K562 (cell line): ENCODE measurements around the gene ASCC1.

ENCODE experiments used
- DPF2 ChIP-seq: fragments of 450-650 bp; IDR thresholded peaks from 2 replicates; pipeline ENCODE4 v1.6.1; 2016
- MIER1 ChIP-seq: fragments of 450-650 bp; IDR thresholded peaks from 2 replicates; pipeline ENCODE4 v1.6.1; 2016; ENCODE audit warnings: antibody characterized with exemption, mild to moderate bottlenecking, low read depth
- POLR2A ChIP-seq: fragments of 450-650 bp; conservative IDR thresholded peaks from 2 replicates; pipeline ENCODE4 v1.6.1; 2016
- RAD21 ChIP-seq, 2 experiments: fragments of 250-450 bp in 1 of 2; fragments of 450-650 bp in 1 of 2; sonication (Bioruptor Pico) in 1 of 2; formaldehyde crosslinking in 1 of 2; IDR thresholded peaks in 1 of 2; conservative IDR thresholded peaks in 1 of 2; 2 replicates each; pipeline versions ENCODE4 v1.4.0 to v1.8.0; 2020 to 2022; ENCODE audit warnings: mild to moderate bottlenecking in 2 of 2, moderate library complexity in 1 of 2
- SP1 ChIP-seq: sonication (generic); formaldehyde crosslinking; IDR thresholded peaks from 2 replicates; pipeline ENCODE4 v1.8.1; 2022; ENCODE audit warnings: mild to moderate bottlenecking, missing genetic modification reagents
- SP2 ChIP-seq: IDR thresholded peaks from 2 replicates; pipeline ENCODE4 v1.6.1; 2011; ENCODE audit warnings: mild to moderate bottlenecking, low read depth, low read length, moderate library complexity; ENCODE audit not compliant: poor library complexity, severe bottlenecking; ENCODE audit errors: extremely low read depth
- TAF1 ChIP-seq: IDR thresholded peaks from 2 replicates; pipeline ENCODE4 v1.6.1; 2011; ENCODE audit warnings: mild to moderate bottlenecking, low read length, moderate library complexity; ENCODE audit not compliant: insufficient read depth, control insufficient read depth, severe bottlenecking; ENCODE audit errors: extremely low read depth
- ZNF431 ChIP-seq: sonication (generic); formaldehyde crosslinking; IDR thresholded peaks from 2 replicates; pipeline ENCODE4 v1.8.0; 2022; ENCODE audit warnings: mild to moderate bottlenecking, missing genetic modification reagents
- TF ChIP-seq, protein P1 (sequence below), 3 experiments: IDR thresholded peaks in 2 of 3; conservative IDR thresholded peaks in 1 of 3; 2 replicates each; pipeline ENCODE4 v1.5.1; 2011 to 2012; ENCODE audit warnings: low read length in 3 of 3, mild to moderate bottlenecking in 3 of 3, control low read depth in 2 of 3, improper control_type of control experiment in 1 of 3, inconsistent platforms in 1 of 3, low read depth in 1 of 3, mixed read lengths in 1 of 3, moderate library complexity in 1 of 3; ENCODE audit not compliant: insufficient read depth in 2 of 3
- TF ChIP-seq, protein P2 (sequence below): sonication (generic); formaldehyde crosslinking; IDR thresholded peaks from 2 replicates; pipeline ENCODE4 v1.8.1; 2022; ENCODE audit warnings: missing genetic modification reagents

DNA sequence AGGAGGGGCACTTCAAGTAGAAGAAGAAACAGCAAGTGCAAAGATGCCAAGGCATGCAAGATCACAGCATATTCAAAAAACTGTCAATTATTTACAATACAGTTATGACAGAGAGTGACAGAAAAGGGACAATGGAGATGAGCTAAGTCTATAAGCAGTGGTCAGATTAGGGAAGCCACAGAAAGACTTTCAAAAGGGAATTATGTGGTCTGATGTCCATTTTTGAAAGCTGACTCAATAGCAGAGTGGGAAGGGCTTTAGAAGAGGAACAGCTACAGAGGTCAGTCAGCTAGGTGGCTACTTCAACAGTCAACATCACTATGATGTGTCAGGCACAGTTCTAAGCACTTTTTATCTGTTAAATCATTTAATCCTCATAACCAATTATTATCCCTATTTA lies 82.6 kb downstream of the ASCC1 start:
- TF ChIP-seq, protein P1, sequence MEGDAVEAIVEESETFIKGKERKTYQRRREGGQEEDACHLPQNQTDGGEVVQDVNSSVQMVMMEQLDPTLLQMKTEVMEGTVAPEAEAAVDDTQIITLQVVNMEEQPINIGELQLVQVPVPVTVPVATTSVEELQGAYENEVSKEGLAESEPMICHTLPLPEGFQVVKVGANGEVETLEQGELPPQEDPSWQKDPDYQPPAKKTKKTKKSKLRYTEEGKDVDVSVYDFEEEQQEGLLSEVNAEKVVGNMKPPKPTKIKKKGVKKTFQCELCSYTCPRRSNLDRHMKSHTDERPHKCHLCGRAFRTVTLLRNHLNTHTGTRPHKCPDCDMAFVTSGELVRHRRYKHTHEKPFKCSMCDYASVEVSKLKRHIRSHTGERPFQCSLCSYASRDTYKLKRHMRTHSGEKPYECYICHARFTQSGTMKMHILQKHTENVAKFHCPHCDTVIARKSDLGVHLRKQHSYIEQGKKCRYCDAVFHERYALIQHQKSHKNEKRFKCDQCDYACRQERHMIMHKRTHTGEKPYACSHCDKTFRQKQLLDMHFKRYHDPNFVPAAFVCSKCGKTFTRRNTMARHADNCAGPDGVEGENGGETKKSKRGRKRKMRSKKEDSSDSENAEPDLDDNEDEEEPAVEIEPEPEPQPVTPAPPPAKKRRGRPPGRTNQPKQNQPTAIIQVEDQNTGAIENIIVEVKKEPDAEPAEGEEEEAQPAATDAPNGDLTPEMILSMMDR (IDR thresholded peaks at IDR 0.05 in 2 of 3, conservative IDR thresholded peaks at IDR 0.05 in 1 of 3; ENCODE audit: insufficient read depth in 2 of 3, low read depth in 1 of 3, low read length in 3 of 3) = no peak
- TF ChIP-seq ZNF431 = no peak
- no peak for TF ChIP-seq SP2
- no peak for TF ChIP-seq DPF2
- TF ChIP-seq, protein P2, sequence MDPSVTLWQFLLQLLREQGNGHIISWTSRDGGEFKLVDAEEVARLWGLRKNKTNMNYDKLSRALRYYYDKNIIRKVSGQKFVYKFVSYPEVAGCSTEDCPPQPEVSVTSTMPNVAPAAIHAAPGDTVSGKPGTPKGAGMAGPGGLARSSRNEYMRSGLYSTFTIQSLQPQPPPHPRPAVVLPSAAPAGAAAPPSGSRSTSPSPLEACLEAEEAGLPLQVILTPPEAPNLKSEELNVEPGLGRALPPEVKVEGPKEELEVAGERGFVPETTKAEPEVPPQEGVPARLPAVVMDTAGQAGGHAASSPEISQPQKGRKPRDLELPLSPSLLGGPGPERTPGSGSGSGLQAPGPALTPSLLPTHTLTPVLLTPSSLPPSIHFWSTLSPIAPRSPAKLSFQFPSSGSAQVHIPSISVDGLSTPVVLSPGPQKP (CRISPR knock-in tag) = no peak
- TF ChIP-seq SP1 (CRISPR knock-in tag) = no peak
- no peak for TF ChIP-seq POLR2A
- no peak for TF ChIP-seq RAD21 (CRISPR knock-in tag; conservative IDR thresholded peaks at IDR 0.05 in 1 of 2, IDR thresholded peaks at IDR 0.05 in 1 of 2)
- TF ChIP-seq TAF1 = no peak
- TF ChIP-seq MIER1 = no peak
